T-cell (primary cell): Measurements from ENCODE around the gene KCTD15. TPM values are rescaled to one million over a fixed set of nuclear protein-coding genes. Genes with fewer than 3 reads are reported as not detected.

ENCODE experiments used
- ATAC-seq, 4 experiments: fragments of 200-7000 bp in 3 of 4; fragments of 150-1000 bp in 1 of 4; cut with Tn5 transposase; replicated peaks in 1 of 4; 1 replicate in 3 of 4; 2 replicates in 1 of 4; pipeline ENCODE4 v1.10.0; 2021; ENCODE audit warnings: moderate library complexity in 3 of 4, mild to moderate bottlenecking in 2 of 4, moderate number of reproducible peaks in 1 of 4
- CTCF ChIA-PET, 2 donors: fragments of 300-600 bp; sonication (Branson Sonifier 250); formaldehyde crosslinking; loops; one replicate each; lab custom pipeline; 2022; ENCODE audit warnings: antibody characterized with exemption in 2 of 2; lab: Charles Lee
- POLR2A ChIA-PET, 2 donors: fragments of 300-600 bp; sonication (Branson Sonifier 250); formaldehyde crosslinking; loops; one replicate each; lab custom pipeline; 2022; ENCODE audit warnings: antibody characterized with exemption in 2 of 2; lab: Charles Lee
- DNase-seq, 35 experiments: peaks; one replicate each; pipeline versions ENCODE4 v3.0.0 to v3.0.0-alpha.2; 2013 to 2023
- H3K27ac ChIP-seq: one replicate; pipeline ENCODE4 v1.5.1; 2013; ENCODE audit warnings: low read length
- H3K27me3 ChIP-seq, 2 experiments: replicated peaks in 1 of 2; 1 replicate in 1 of 2; 2 replicates in 1 of 2; pipeline versions ENCODE4 v1.6.1 to v1.7.0; 2013; ENCODE audit warnings: low read length in 1 of 2, mixed read lengths in 1 of 2; ENCODE audit not compliant: control insufficient read depth in 2 of 2, insufficient read depth in 2 of 2; ENCODE audit errors: extremely low read depth in 1 of 2
- H3K36me3 ChIP-seq, 2 donors: 1 replicate in 1 of 2; 2 replicates in 1 of 2; pipeline versions ENCODE4 v1.6.1 to v1.7.0; 2013; ENCODE audit warnings: low read length in 1 of 2; ENCODE audit not compliant: control insufficient read depth in 2 of 2, insufficient read depth in 1 of 2; ENCODE audit errors: extremely low read depth in 1 of 2
- H3K4me1 ChIP-seq, 2 experiments: 1 replicate in 1 of 2; 2 replicates in 1 of 2; pipeline versions ENCODE4 v1.6.1 to v1.7.0; 2013; ENCODE audit warnings: low read length in 2 of 2, mixed read lengths in 1 of 2; ENCODE audit not compliant: insufficient read depth in 2 of 2, control insufficient read depth in 1 of 2; ENCODE audit errors: extremely low read depth in 1 of 2
- H3K4me3 ChIP-seq, 2 donors: 1 replicate in 1 of 2; 2 replicates in 1 of 2; pipeline versions ENCODE4 v1.5.1 to v1.7.0; 2013; ENCODE audit warnings: mild to moderate bottlenecking in 2 of 2, low read length in 1 of 2, moderate library complexity in 1 of 2; ENCODE audit not compliant: control insufficient read depth in 1 of 2; ENCODE audit errors: extremely low read depth in 1 of 2
- H3K9me3 ChIP-seq: 2 replicates; pipeline ENCODE4 v1.7.0; 2013
- H3K27ac Mint-ChIP-seq, 2 donors: one replicate each; pipeline ENCODE4 v1.8.0; 2020 to 2021; ENCODE audit warnings: mild to moderate bottlenecking in 2 of 2, mixed read lengths in 2 of 2
- H3K27me3 Mint-ChIP-seq, 2 donors: one replicate each; pipeline ENCODE4 v1.8.0; 2021 to 2022; ENCODE audit warnings: mixed read lengths in 2 of 2
- H3K36me3 Mint-ChIP-seq: one replicate; pipeline ENCODE4 v1.8.0; 2021; ENCODE audit warnings: mixed read lengths
- H3K4me1 Mint-ChIP-seq, 3 donors: one replicate each; pipeline ENCODE4 v1.8.0; 2020 to 2022; ENCODE audit warnings: mixed read lengths in 3 of 3, mild to moderate bottlenecking in 1 of 3
- H3K4me3 Mint-ChIP-seq, 3 donors: one replicate each; pipeline ENCODE4 v1.8.0; 2020 to 2022; ENCODE audit warnings: mild to moderate bottlenecking in 3 of 3, mixed read lengths in 3 of 3, moderate library complexity in 3 of 3
- H3K9me3 Mint-ChIP-seq, 3 donors: one replicate each; pipeline ENCODE4 v1.8.0; 2020 to 2022; ENCODE audit warnings: mixed read lengths in 3 of 3
- WGBS: methylation state at CpG from one replicate; pipeline ENCODE4 v1.1.5; 2013; ENCODE audit warnings: missing lambda C conversion rate; ENCODE audit not compliant: insufficient coverage; 5-methylcytosine and 5-hydroxymethylcytosine counted together
- total RNA-seq, 35 experiments: library from RNA in 6 of 35; stranded (reverse) in 6 of 35; fragments of 120-200 nt in 1 of 35; gene quantifications; one replicate each; pipeline versions ENCODE4 v1.2.1 to v1.2.4 and lab custom pipeline; 2013 to 2026

The KCTD15 gene
- total RNA-seq, 5 donors from 2014 or later (not counting 1 experiment from before 2014, with no cell fraction given) = 3.2 to 11.1 (median 5.2) TPM

GRCh38 chr19:33751436-33751770 is 45.3 kb upstream of the KCTD15 start:
- ChIA-PET POLR2A (no interaction called here), CTCF (no interaction called here)
- H3K27ac Mint-ChIP-seq = no peak overlapping the region
- DNase-seq (no peak), ATAC-seq (no peak)
- H3K36me3 Mint-ChIP-seq = no peaks in the 10 kb centered on the region
- no peak overlapping the region for H3K4me3 ChIP-seq
- no peaks in the 10 kb centered on the region for H3K4me1 ChIP-seq
- H3K27me3 ChIP-seq = peaks cover 0 to 36% of the 10 kb centered on the region in 2 experiments
- WGBS = 80% methylated on average over 5 of the region's 5 CpGs
- H3K4me3 Mint-ChIP-seq = no peak overlapping the region
- no peaks in the 10 kb centered on the region for H3K9me3 Mint-ChIP-seq
- H3K27me3 Mint-ChIP-seq = peaks cover 12 to 20% of the 10 kb centered on the region in 2 donors
- H3K9me3 ChIP-seq = no peaks in the 10 kb centered on the region
- H3K4me1 Mint-ChIP-seq = no peaks in the 10 kb centered on the region
- H3K27ac ChIP-seq = no peak overlapping the region
- no peaks in the 10 kb centered on the region for H3K36me3 ChIP-seq

- POLR2A ChIA-PET = no interaction called here
- H3K4me1 Mint-ChIP-seq = no peaks in the 10 kb centered on the region
- H3K4me3 ChIP-seq = no peak overlapping the region
- no peaks in the 10 kb centered on the region for H3K9me3 Mint-ChIP-seq
- no peak overlapping the region for H3K4me3 Mint-ChIP-seq
- no peaks in the 10 kb centered on the region for H3K4me1 ChIP-seq
- no peaks in the 10 kb centered on the region for H3K36me3 ChIP-seq
- no peak overlapping the region for H3K27ac ChIP-seq
- no peak overlapping the region for H3K27ac Mint-ChIP-seq
- WGBS = 86% methylated on average over 10 of the region's 27 CpGs
- CTCF ChIA-PET = no interaction called here
- H3K27me3 ChIP-seq = peaks cover 0 to 39% of the 10 kb centered on the region in 2 experiments
- DNase-seq (no peak), ATAC-seq (no peak)
- no peaks in the 10 kb centered on the region for H3K9me3 ChIP-seq
- H3K36me3 Mint-ChIP-seq = no peaks in the 10 kb centered on the region
- H3K27me3 Mint-ChIP-seq = peaks cover 10 to 18% of the 10 kb centered on the region in 2 donors
These were observed 44.5 kb upstream of the KCTD15 start for GRCh38 chr19:33752018-33752800.

GRCh38 chr19:33752945-33753344 is 43.7 kb upstream of the KCTD15 start:
- no peak overlapping the region for H3K27ac Mint-ChIP-seq
- ChIA-PET CTCF (no interaction called here), POLR2A (no interaction called here)
- ATAC-seq (no peak), DNase-seq (no peak)
- H3K9me3 Mint-ChIP-seq = no peaks in the 10 kb centered on the region
- H3K9me3 ChIP-seq = no peaks in the 10 kb centered on the region
- no peak overlapping the region for H3K4me3 Mint-ChIP-seq
- H3K27ac ChIP-seq = no peak overlapping the region
- H3K4me3 ChIP-seq = no peak overlapping the region
- H3K36me3 Mint-ChIP-seq = no peaks in the 10 kb centered on the region
- H3K27me3 Mint-ChIP-seq = peaks cover 4 to 15% of the 10 kb centered on the region in 2 donors
- no peaks in the 10 kb centered on the region for H3K4me1 ChIP-seq
- H3K36me3 ChIP-seq = no peaks in the 10 kb centered on the region
- WGBS = 87% methylated on average over 5 of the region's 6 CpGs
- H3K27me3 ChIP-seq = peaks cover 0 to 41% of the 10 kb centered on the region in 2 experiments
- H3K4me1 Mint-ChIP-seq = no peaks in the 10 kb centered on the region

DNA sequence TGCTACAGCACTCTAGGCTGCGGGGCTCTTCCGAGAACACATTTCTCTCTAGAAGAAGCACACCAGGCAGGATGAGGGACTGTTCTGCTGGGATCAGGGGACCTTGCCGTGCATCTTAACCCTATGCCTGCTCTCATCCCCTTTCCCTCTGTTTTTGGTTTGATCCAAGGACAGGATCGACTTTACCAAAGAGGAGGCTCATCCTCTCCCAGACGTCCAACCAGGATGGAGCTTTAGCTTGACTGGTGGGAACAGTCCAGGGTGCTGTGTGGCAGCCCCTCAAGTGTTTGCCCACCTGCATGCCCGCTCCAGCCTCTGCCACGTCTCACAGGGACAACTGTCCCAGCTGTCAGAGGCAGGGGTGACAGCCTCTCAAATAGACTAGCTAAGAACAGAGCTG is 42.3 kb upstream of the KCTD15 start:
- no peaks in the 10 kb centered on the region for H3K4me1 ChIP-seq
- no peak overlapping the region for H3K4me3 ChIP-seq
- no peaks in the 10 kb centered on the region for H3K9me3 Mint-ChIP-seq
- no peak overlapping the region for H3K4me3 Mint-ChIP-seq
- ATAC-seq (no peak), DNase-seq (no peak)
- ChIA-PET POLR2A (no interaction called here), CTCF (no interaction called here)
- H3K36me3 Mint-ChIP-seq = no peaks in the 10 kb centered on the region
- H3K36me3 ChIP-seq = no peaks in the 10 kb centered on the region
- H3K27me3 ChIP-seq = peaks cover 0 to 43% of the 10 kb centered on the region in 2 experiments
- no peaks in the 10 kb centered on the region for H3K4me1 Mint-ChIP-seq
- no peaks in the 10 kb centered on the region for H3K9me3 ChIP-seq
- H3K27me3 Mint-ChIP-seq = peaks cover 10 to 13% of the 10 kb centered on the region in 2 donors
- H3K27ac ChIP-seq = no peak overlapping the region
- 81% methylated on average over 6 of the region's 7 CpGs for WGBS
- no peak overlapping the region for H3K27ac Mint-ChIP-seq

DNA sequence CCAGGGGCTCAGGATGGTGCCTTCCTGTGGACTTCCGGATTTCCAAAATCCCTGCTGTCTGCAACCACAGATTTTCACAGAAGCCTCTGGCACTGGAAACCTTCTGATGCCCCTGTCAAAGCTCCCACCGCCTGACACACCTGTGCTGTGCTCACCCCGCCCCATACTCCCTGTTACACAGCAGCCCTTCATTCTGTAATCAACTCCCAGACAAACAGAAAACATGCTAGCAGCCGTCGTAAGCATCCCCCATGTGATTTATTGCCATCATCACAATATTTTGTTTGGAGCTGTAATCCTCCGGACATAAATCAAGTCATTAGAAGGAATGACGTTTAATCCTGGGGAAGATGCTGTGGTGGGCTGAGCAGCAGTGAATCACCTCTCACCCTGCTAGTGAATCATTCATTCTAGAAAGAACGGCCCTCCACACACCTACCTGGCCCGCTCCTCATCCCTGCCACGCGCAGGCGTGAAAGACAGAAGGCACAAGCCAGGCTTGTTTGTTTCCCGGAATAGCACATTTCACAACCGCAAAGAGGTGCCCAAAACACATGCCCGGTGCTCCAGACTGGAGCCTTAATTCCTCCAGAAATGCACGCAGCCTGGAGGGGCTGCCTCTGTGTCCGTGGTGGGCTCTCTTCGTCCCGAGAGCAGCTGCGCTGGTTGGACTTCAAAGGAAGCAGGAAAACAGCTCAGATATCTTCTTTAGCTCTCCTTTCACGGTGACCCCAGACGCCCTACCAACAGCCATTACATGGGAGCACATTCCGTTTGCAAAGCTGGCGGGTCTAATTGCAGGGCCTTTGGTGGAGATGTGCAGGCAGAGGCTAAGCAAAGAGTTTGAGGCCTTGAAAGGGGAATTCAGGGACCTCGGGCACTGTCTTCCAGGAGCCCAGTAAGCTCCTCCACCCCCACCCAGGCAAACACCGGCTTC is 41.3 kb upstream of the KCTD15 start:
- no peaks in the 10 kb centered on the region for H3K4me1 Mint-ChIP-seq
- no peak overlapping the region for H3K27ac Mint-ChIP-seq
- DNase-seq = no peak
- H3K9me3 Mint-ChIP-seq = no peaks in the 10 kb centered on the region
- H3K4me3 ChIP-seq = no peak overlapping the region
- H3K4me3 Mint-ChIP-seq = no peak overlapping the region
- POLR2A ChIA-PET = no interaction called here
- WGBS = 73% methylated on average over 15 of the region's 26 CpGs
- peaks cover 0 to 44% of the 10 kb centered on the region in 2 experiments for H3K27me3 ChIP-seq
- no peak for ATAC-seq
- H3K27ac ChIP-seq = no peak overlapping the region
- H3K27me3 Mint-ChIP-seq = peaks cover 10 to 12% of the 10 kb centered on the region in 2 donors
- no peaks in the 10 kb centered on the region for H3K36me3 Mint-ChIP-seq
- no peaks in the 10 kb centered on the region for H3K4me1 ChIP-seq
- CTCF ChIA-PET = no interaction called here
- no peaks in the 10 kb centered on the region for H3K36me3 ChIP-seq
- H3K9me3 ChIP-seq = no peaks in the 10 kb centered on the region

- no peak for ATAC-seq
- 86% methylated on average over 11 of the region's 11 CpGs for WGBS
- Histone ChIP-seq H3K9me3 (no peaks in the 10 kb centered on the region), H3K27me3 (peaks cover 0 to 44% of the 10 kb centered on the region in 2 experiments), H3K4me1 (no peaks in the 10 kb centered on the region), H3K4me3 (no peak overlapping the region), H3K36me3 (no peaks in the 10 kb centered on the region), H3K27ac (no peak overlapping the region)
- DNase-seq = no peak
- H3K27me3 Mint-ChIP-seq = peaks cover 10 to 13% of the 10 kb centered on the region in 2 donors
- ChIA-PET POLR2A (no interaction called here), CTCF (no interaction called here)
- no peaks in the 10 kb centered on the region for H3K36me3 Mint-ChIP-seq
- no peaks in the 10 kb centered on the region for H3K9me3 Mint-ChIP-seq
- H3K4me1 Mint-ChIP-seq = no peaks in the 10 kb centered on the region
- no peak overlapping the region for H3K27ac Mint-ChIP-seq
- H3K4me3 Mint-ChIP-seq = no peak overlapping the region
These were observed 40.5 kb upstream of the KCTD15 start for GRCh38 chr19:33756177-33756576.
